GM18511 (cell line): ENCODE data around the gene DISC1.
"Not testable (repeated sequence)": the region's sequence is repeated elsewhere in the genome, so short reads cannot be mapped to it uniquely, and the experiment has no call there.

Experiments
- ATAC-seq: cut with Tn5 transposase; IDR thresholded peaks from one replicate; pipeline ENCODE4 v1.9.1; 2021; ENCODE audit warnings: mild to moderate bottlenecking, moderate library complexity; ENCODE audit not compliant: unreplicated experiment

The DISC1 gene

GRCh38 chr1:231605149-231606100 is 21.2 kb upstream of the DISC1 start:
- no peak for ATAC-seq

GRCh38 chr1:231606712-231607111 is 19.9 kb upstream of the DISC1 start:
- ATAC-seq = no peak

- ATAC-seq = no peak
These were observed 16.2 kb upstream of the DISC1 start for GRCh38 chr1:231610388-231610787.

- no peak for ATAC-seq
These were observed 15.5 kb upstream of the DISC1 start for GRCh38 chr1:231611111-231611510.

GRCh38 chr1:231611851-231612250 is 14.7 kb upstream of the DISC1 start:
- ATAC-seq = no peak

- peak; percentile 98 for ATAC-seq
These were observed 14.0 kb upstream of the DISC1 start for GRCh38 chr1:231612393-231613089.

GRCh38 chr1:231613419-231614349 is 12.9 kb upstream of the DISC1 start:
- peak; percentile 27 for ATAC-seq

- ATAC-seq = no peak
These were observed 9.9 kb upstream of the DISC1 start for GRCh38 chr1:231616667-231617066.

- no peak for ATAC-seq
These were observed 7.9 kb upstream of the DISC1 start for GRCh38 chr1:231618609-231619256.

- ATAC-seq = no peak
These were observed 7.3 kb upstream of the DISC1 start for GRCh38 chr1:231619257-231619634.

- not testable (repeated sequence) for ATAC-seq
These were observed 1.5 kb upstream of the DISC1 start for GRCh38 chr1:231625042-231625441.

GRCh38 chr1:231625975-231626534 is 535 bp upstream of the DISC1 start:
- no peak for ATAC-seq

GRCh38 chr1:231626951-231627614 is 493 bp downstream of the DISC1 start:
- peak; percentile 66 for ATAC-seq

GRCh38 chr1:231628207-231628876 is 1.8 kb downstream of the DISC1 start:
- ATAC-seq = no peak

- no peak for ATAC-seq
These were observed 2.5 kb downstream of the DISC1 start for GRCh38 chr1:231629132-231629531.

GRCh38 chr1:231630558-231631205 is 4.1 kb downstream of the DISC1 start:
- ATAC-seq = no peak

GRCh38 chr1:231631717-231632116 is 5.1 kb downstream of the DISC1 start:
- no peak for ATAC-seq

GRCh38 chr1:231632119-231632518 is 5.5 kb downstream of the DISC1 start:
- ATAC-seq = no peak
